Erythroblast (primary cell): ENCODE measurements around the gene NFKB2.

Source experiments
- GATA1 ChIP-seq: IDR thresholded peaks from 2 replicates; pipeline ENCODE4 v1.6.1; 2011; ENCODE audit warnings: low read depth, mild to moderate bottlenecking, control low read depth, low read length, moderate library complexity
- POLR2A ChIP-seq: IDR thresholded peaks from 2 replicates; pipeline ENCODE4 v1.6.1; 2011; ENCODE audit warnings: mild to moderate bottlenecking, low read length

GRCh38 chr10:102401342-102401654 lies 5.8 kb downstream of the NFKB2 start:
- no peak for TF ChIP-seq POLR2A
- no peak for TF ChIP-seq GATA1
